T-cell (primary cell): ENCODE measurements around the gene DNAJA1. TPM values are rescaled to one million over a fixed set of nuclear protein-coding genes. Genes with fewer than 3 reads are reported as not detected.

Source experiments
- ATAC-seq, 4 experiments: fragments of 200-7000 bp in 3 of 4; fragments of 150-1000 bp in 1 of 4; cut with Tn5 transposase; replicated peaks in 1 of 4; 1 replicate in 3 of 4; 2 replicates in 1 of 4; pipeline ENCODE4 v1.10.0; 2021; ENCODE audit warnings: moderate library complexity in 3 of 4, mild to moderate bottlenecking in 2 of 4, moderate number of reproducible peaks in 1 of 4
- CTCF ChIA-PET, 2 donors: fragments of 300-600 bp; sonication (Branson Sonifier 250); formaldehyde crosslinking; loops; one replicate each; lab custom pipeline; 2022; ENCODE audit warnings: antibody characterized with exemption in 2 of 2; lab: Charles Lee
- POLR2A ChIA-PET, 2 donors: fragments of 300-600 bp; sonication (Branson Sonifier 250); formaldehyde crosslinking; loops; one replicate each; lab custom pipeline; 2022; ENCODE audit warnings: antibody characterized with exemption in 2 of 2; lab: Charles Lee
- DNase-seq, 35 experiments: peaks; one replicate each; pipeline versions ENCODE4 v3.0.0 to v3.0.0-alpha.2; 2013 to 2023
- H3K27ac ChIP-seq: one replicate; pipeline ENCODE4 v1.5.1; 2013; ENCODE audit warnings: low read length
- H3K27me3 ChIP-seq, 2 experiments: replicated peaks in 1 of 2; 1 replicate in 1 of 2; 2 replicates in 1 of 2; pipeline versions ENCODE4 v1.6.1 to v1.7.0; 2013; ENCODE audit warnings: low read length in 1 of 2, mixed read lengths in 1 of 2; ENCODE audit not compliant: control insufficient read depth in 2 of 2, insufficient read depth in 2 of 2; ENCODE audit errors: extremely low read depth in 1 of 2
- H3K36me3 ChIP-seq, 2 donors: 1 replicate in 1 of 2; 2 replicates in 1 of 2; pipeline versions ENCODE4 v1.6.1 to v1.7.0; 2013; ENCODE audit warnings: low read length in 1 of 2; ENCODE audit not compliant: control insufficient read depth in 2 of 2, insufficient read depth in 1 of 2; ENCODE audit errors: extremely low read depth in 1 of 2
- H3K4me1 ChIP-seq, 2 experiments: 1 replicate in 1 of 2; 2 replicates in 1 of 2; pipeline versions ENCODE4 v1.6.1 to v1.7.0; 2013; ENCODE audit warnings: low read length in 2 of 2, mixed read lengths in 1 of 2; ENCODE audit not compliant: insufficient read depth in 2 of 2, control insufficient read depth in 1 of 2; ENCODE audit errors: extremely low read depth in 1 of 2
- H3K4me3 ChIP-seq, 2 donors: 1 replicate in 1 of 2; 2 replicates in 1 of 2; pipeline versions ENCODE4 v1.5.1 to v1.7.0; 2013; ENCODE audit warnings: mild to moderate bottlenecking in 2 of 2, low read length in 1 of 2, moderate library complexity in 1 of 2; ENCODE audit not compliant: control insufficient read depth in 1 of 2; ENCODE audit errors: extremely low read depth in 1 of 2
- H3K9me3 ChIP-seq: 2 replicates; pipeline ENCODE4 v1.7.0; 2013
- H3K27ac Mint-ChIP-seq, 2 donors: one replicate each; pipeline ENCODE4 v1.8.0; 2020 to 2021; ENCODE audit warnings: mild to moderate bottlenecking in 2 of 2, mixed read lengths in 2 of 2
- H3K27me3 Mint-ChIP-seq, 2 donors: one replicate each; pipeline ENCODE4 v1.8.0; 2021 to 2022; ENCODE audit warnings: mixed read lengths in 2 of 2
- H3K36me3 Mint-ChIP-seq: one replicate; pipeline ENCODE4 v1.8.0; 2021; ENCODE audit warnings: mixed read lengths
- H3K4me1 Mint-ChIP-seq, 3 donors: one replicate each; pipeline ENCODE4 v1.8.0; 2020 to 2022; ENCODE audit warnings: mixed read lengths in 3 of 3, mild to moderate bottlenecking in 1 of 3
- H3K4me3 Mint-ChIP-seq, 3 donors: one replicate each; pipeline ENCODE4 v1.8.0; 2020 to 2022; ENCODE audit warnings: mild to moderate bottlenecking in 3 of 3, mixed read lengths in 3 of 3, moderate library complexity in 3 of 3
- H3K9me3 Mint-ChIP-seq, 3 donors: one replicate each; pipeline ENCODE4 v1.8.0; 2020 to 2022; ENCODE audit warnings: mixed read lengths in 3 of 3
- WGBS: methylation state at CpG from one replicate; pipeline ENCODE4 v1.1.5; 2013; ENCODE audit warnings: missing lambda C conversion rate; ENCODE audit not compliant: insufficient coverage; 5-methylcytosine and 5-hydroxymethylcytosine counted together
- total RNA-seq, 35 experiments: library from RNA in 6 of 35; stranded (reverse) in 6 of 35; fragments of 120-200 nt in 1 of 35; gene quantifications; one replicate each; pipeline versions ENCODE4 v1.2.1 to v1.2.4 and lab custom pipeline; 2013 to 2026

The DNAJA1 gene
- total RNA-seq, 5 donors from 2014 or later (not counting 1 experiment from before 2014, with no cell fraction given), result 66.5 to 170 (median 69.9) TPM

- no peaks in the 10 kb centered on the region for H3K9me3 Mint-ChIP-seq
- Histone ChIP-seq H3K4me3 (no peak overlapping the region), H3K4me1 (peaks cover 15 to 18% of the 10 kb centered on the region in 2 experiments), H3K27ac (no peak overlapping the region), H3K27me3 (no peaks in the 10 kb centered on the region), H3K36me3 (peaks cover 11 to 89% of the 10 kb centered on the region in 2 donors), H3K9me3 (no peaks in the 10 kb centered on the region)
- no peak overlapping the region for H3K4me3 Mint-ChIP-seq
- H3K27me3 Mint-ChIP-seq, result no peaks in the 10 kb centered on the region
- H3K27ac Mint-ChIP-seq, result peak overlapping the region in 1 of 2 donors; percentile 25
- peaks cover 44 to 59% (median 49%) of the 10 kb centered on the region in 3 donors for H3K4me1 Mint-ChIP-seq
- DNase-seq, result no peak
- peaks cover 66% of the 10 kb centered on the region for H3K36me3 Mint-ChIP-seq
- ATAC-seq, result no peak
- CTCF ChIA-PET, result no interaction called here
- no CpG with 5 or more reads among the region's 5 CpGs for WGBS
- POLR2A ChIA-PET, result no interaction called here
Observed at GRCh38 chr9:33032865-33033264, 7.8 kb downstream of the DNAJA1 start.

GRCh38 chr9:33040792-33041431 lies 15.8 kb downstream of the DNAJA1 start:
- Mint-ChIP-seq H3K27ac (no peak overlapping the region), H3K36me3 (peaks cover 26% of the 10 kb centered on the region), H3K4me3 (no peak overlapping the region), H3K27me3 (no peaks in the 10 kb centered on the region), H3K4me1 (peaks cover 19 to 26% (median 19%) of the 10 kb centered on the region in 3 donors), H3K9me3 (no peaks in the 10 kb centered on the region)
- POLR2A ChIA-PET, result interaction anchor here (0.9 to 2.0 kb wide), 6 partner anchors 12 to 20 kb away, joined by 3 to 13 read pairs (median 4); partner anchors contain the start of gene DNAJA1 (in 1 of the 2)
- Histone ChIP-seq H3K27me3 (no peaks in the 10 kb centered on the region), H3K36me3 (peaks cover 4 to 44% of the 10 kb centered on the region in 2 donors), H3K9me3 (no peaks in the 10 kb centered on the region), H3K4me3 (no peak overlapping the region), H3K27ac (no peak overlapping the region), H3K4me1 (peaks cover 2 to 13% of the 10 kb centered on the region in 2 experiments)
- CTCF ChIA-PET, result interaction anchor here in 1 of 2 donors (0.7 to 1.0 kb wide), 2 partner anchors 15 to 242 kb away, joined by 3 to 4 read pairs; no protein-coding TSS in a partner anchor
- no peak for DNase-seq
- 80% methylated on average over 3 of the region's 9 CpGs for WGBS
- ATAC-seq, result no peak

- peaks cover 4 to 41% of the 10 kb centered on the region in 2 donors for H3K36me3 ChIP-seq
- Mint-ChIP-seq H3K4me3 (no peak overlapping the region), H3K27ac (no peak overlapping the region), H3K4me1 (peaks cover 19 to 21% (median 19%) of the 10 kb centered on the region in 3 donors), H3K9me3 (no peaks in the 10 kb centered on the region), H3K27me3 (no peaks in the 10 kb centered on the region), H3K36me3 (peaks cover 23% of the 10 kb centered on the region)
- no CpG with 5 or more reads among the region's 10 CpGs for WGBS
- ATAC-seq, result no peak
- H3K27me3 ChIP-seq, result no peaks in the 10 kb centered on the region
- H3K9me3 ChIP-seq, result no peaks in the 10 kb centered on the region
- CTCF ChIA-PET, result interaction anchor here in 1 of 2 donors (1.0 kb wide), 1 partner anchor 15 kb away, joined by 3 read pairs; no protein-coding TSS in a partner anchor
- no peak overlapping the region for H3K27ac ChIP-seq
- no peak overlapping the region for H3K4me3 ChIP-seq
- POLR2A ChIA-PET, result interaction anchor here (0.5 to 2.0 kb wide), 6 partner anchors 13 to 19 kb away, joined by 3 to 13 read pairs (median 5); partner anchors contain the start of gene DNAJA1 (in 1 of the 2)
- no peak for DNase-seq
- peaks cover 2 to 13% of the 10 kb centered on the region in 2 experiments for H3K4me1 ChIP-seq
Observed at GRCh38 chr9:33041432-33042188, 16.5 kb downstream of the DNAJA1 start.

- H3K4me3 ChIP-seq, result no peak overlapping the region
- Mint-ChIP-seq H3K9me3 (no peaks in the 10 kb centered on the region), H3K27ac (no peak overlapping the region), H3K4me3 (no peak overlapping the region), H3K36me3 (peaks cover 23% of the 10 kb centered on the region), H3K4me1 (peaks cover 16 to 19% (median 18%) of the 10 kb centered on the region in 3 donors), H3K27me3 (no peaks in the 10 kb centered on the region)
- POLR2A ChIA-PET, result interaction anchor here (0.6 to 1.9 kb wide), 3 partner anchors 16 to 431 kb away, joined by 3 to 5 read pairs (median 4); partner anchors contain the start of gene NOL6 (in 1 of the 2)
- H3K9me3 ChIP-seq, result no peaks in the 10 kb centered on the region
- ATAC-seq (no peak), DNase-seq (no peak)
- CTCF ChIA-PET, result no interaction called here
- H3K4me1 ChIP-seq, result peaks cover 2 to 13% of the 10 kb centered on the region in 2 experiments
- H3K27me3 ChIP-seq, result no peaks in the 10 kb centered on the region
- 89% methylated on average over 6 of the region's 8 CpGs for WGBS
- H3K27ac ChIP-seq, result no peak overlapping the region
- peaks cover 3 to 36% of the 10 kb centered on the region in 2 donors for H3K36me3 ChIP-seq
Observed at GRCh38 chr9:33042473-33042872, 17.4 kb downstream of the DNAJA1 start.

- no peaks in the 10 kb centered on the region for H3K27me3 ChIP-seq
- Mint-ChIP-seq H3K27me3 (no peaks in the 10 kb centered on the region), H3K36me3 (peaks cover 22% of the 10 kb centered on the region), H3K4me3 (peak overlapping the region; percentile 68 to 76 (median 76)), H3K9me3 (no peaks in the 10 kb centered on the region), H3K27ac (peak overlapping the region in 1 of 2 donors; percentile 24), H3K4me1 (peaks cover 16 to 19% (median 18%) of the 10 kb centered on the region in 3 donors)
- 84% methylated on average over 3 of the region's 8 CpGs for WGBS
- CTCF ChIA-PET, result interaction anchor here in 1 of 2 donors (0.6 to 1.0 kb wide), 2 partner anchors 17 to 255 kb away, joined by 3 read pairs; no protein-coding TSS in a partner anchor
- ATAC-seq (peak in 2 of 4 experiments; percentile 3 to 5), DNase-seq (no peak)
- peak overlapping the region; percentile 54 to 80 for H3K4me3 ChIP-seq
- H3K36me3 ChIP-seq, result peaks cover 0 to 35% of the 10 kb centered on the region in 2 donors
- no peak overlapping the region for H3K27ac ChIP-seq
- peaks cover 2 to 13% of the 10 kb centered on the region in 2 experiments for H3K4me1 ChIP-seq
- POLR2A ChIA-PET, result interaction anchor here (0.5 to 1.9 kb wide), 6 partner anchors 14 to 554 kb away, joined by 3 to 8 read pairs (median 4); no protein-coding TSS in a partner anchor
- no peaks in the 10 kb centered on the region for H3K9me3 ChIP-seq
Observed at GRCh38 chr9:33043671-33044070, 18.6 kb downstream of the DNAJA1 start.
